Ectodermal cell (in vitro differentiated cells): Measurements from ENCODE around the gene CCNI.
A peak's percentile ranks its signal among the peaks of the same experiment; 100 is the strongest.

ENCODE experiments used
- H3K27ac ChIP-seq: 2 replicates; pipeline ENCODE4 v1.7.0; 2013; ENCODE audit warnings: mild to moderate bottlenecking, low read depth, low read length; ENCODE audit not compliant: insufficient read depth, poor library complexity, severe bottlenecking
- H3K27me3 ChIP-seq: 2 replicates; pipeline ENCODE4 v1.7.0; 2013; ENCODE audit warnings: mild to moderate bottlenecking, low read length; ENCODE audit not compliant: insufficient read depth, control insufficient read depth, poor library complexity, severe bottlenecking
- H3K36me3 ChIP-seq: one replicate; pipeline ENCODE4 v1.7.0; 2013; ENCODE audit warnings: low read length; ENCODE audit not compliant: control insufficient read depth, insufficient read depth
- H3K4me1 ChIP-seq: one replicate; pipeline ENCODE4 v1.7.0; 2013; ENCODE audit warnings: low read length; ENCODE audit not compliant: control insufficient read depth, insufficient read depth
- H3K4me3 ChIP-seq: 2 replicates; pipeline ENCODE4 v1.7.0; 2013; ENCODE audit warnings: low read depth, low read length, control low read depth; ENCODE audit not compliant: insufficient read depth
- H3K9me3 ChIP-seq: 2 replicates; pipeline ENCODE4 v1.7.0; 2013; ENCODE audit warnings: mild to moderate bottlenecking, low read length, moderate library complexity; ENCODE audit not compliant: control insufficient read depth
- WGBS, 2 experiments: methylation state at CpG; one replicate each; pipeline ENCODE4 v1.1.7; 2013; ENCODE audit warnings: missing lambda C conversion rate in 2 of 2; 5-methylcytosine and 5-hydroxymethylcytosine counted together

Gene CCNI

GRCh38 chr4:77028246-77028645, 47.5 kb downstream of the CCNI start:
- no peaks in the 10 kb centered on the region for H3K4me1 ChIP-seq
- H3K36me3 ChIP-seq: peaks cover 40% of the 10 kb centered on the region
- H3K9me3 ChIP-seq: no peaks in the 10 kb centered on the region
- no peak overlapping the region for H3K27ac ChIP-seq
- no peak overlapping the region for H3K4me3 ChIP-seq
- 86 to 94% methylated on average over 2 of the region's 2 CpGs for WGBS, 2 experiments
- H3K27me3 ChIP-seq: no peaks in the 10 kb centered on the region

DNA sequence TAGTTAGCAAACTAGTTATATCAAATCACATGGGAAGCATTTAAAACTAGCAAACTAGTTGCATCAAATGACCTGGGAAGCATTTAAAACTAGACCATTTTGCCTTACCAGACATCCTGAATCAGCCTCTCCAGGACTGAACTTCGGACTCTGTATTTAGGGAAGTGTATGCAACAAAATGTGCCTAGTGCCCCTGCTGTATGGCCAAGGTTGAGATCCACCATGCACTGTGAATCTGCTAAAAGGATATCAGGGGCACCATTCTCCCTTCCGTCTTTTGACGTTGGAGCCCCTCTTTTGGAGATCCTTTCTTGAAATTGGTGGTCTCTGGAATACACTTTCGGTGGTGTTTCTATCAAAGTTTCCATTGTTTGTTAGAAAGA, 49.5 kb downstream of the CCNI start:
- peaks cover 16% of the 10 kb centered on the region for H3K4me1 ChIP-seq

GRCh38 chr4:77025643-77026321, 50.0 kb downstream of the CCNI start:
- 96 to 100% methylated on average over 1 of the region's 1 CpG for WGBS, 2 experiments

More for the DNA sequence above, 49.5 kb downstream of the CCNI start:
- WGBS, 2 experiments: 93 to 94% methylated on average over 4 of the region's 4 CpGs
- H3K4me3 ChIP-seq: no peak overlapping the region
- no peaks in the 10 kb centered on the region for H3K9me3 ChIP-seq
- H3K36me3 ChIP-seq: peaks cover 32% of the 10 kb centered on the region
- no peak overlapping the region for H3K27ac ChIP-seq
- H3K27me3 ChIP-seq: no peaks in the 10 kb centered on the region

GRCh38 chr4:77023920-77024319, 51.9 kb downstream of the CCNI start:
- Histone ChIP-seq H3K27ac (no peak overlapping the region), H3K4me3 (no peak overlapping the region), H3K36me3 (peaks cover 32% of the 10 kb centered on the region), H3K4me1 (peaks cover 16% of the 10 kb centered on the region), H3K27me3 (no peaks in the 10 kb centered on the region), H3K9me3 (no peaks in the 10 kb centered on the region)
- 95% methylated on average over 11 of the region's 11 CpGs for WGBS, 2 experiments

More at GRCh38 chr4:77025643-77026321, 50.0 kb downstream of the CCNI start:
- no peak overlapping the region for H3K4me3 ChIP-seq
- H3K36me3 ChIP-seq: peaks cover 32% of the 10 kb centered on the region
- H3K4me1 ChIP-seq: peaks cover 16% of the 10 kb centered on the region
- no peaks in the 10 kb centered on the region for H3K9me3 ChIP-seq
- no peaks in the 10 kb centered on the region for H3K27me3 ChIP-seq
- no peak overlapping the region for H3K27ac ChIP-seq

DNA sequence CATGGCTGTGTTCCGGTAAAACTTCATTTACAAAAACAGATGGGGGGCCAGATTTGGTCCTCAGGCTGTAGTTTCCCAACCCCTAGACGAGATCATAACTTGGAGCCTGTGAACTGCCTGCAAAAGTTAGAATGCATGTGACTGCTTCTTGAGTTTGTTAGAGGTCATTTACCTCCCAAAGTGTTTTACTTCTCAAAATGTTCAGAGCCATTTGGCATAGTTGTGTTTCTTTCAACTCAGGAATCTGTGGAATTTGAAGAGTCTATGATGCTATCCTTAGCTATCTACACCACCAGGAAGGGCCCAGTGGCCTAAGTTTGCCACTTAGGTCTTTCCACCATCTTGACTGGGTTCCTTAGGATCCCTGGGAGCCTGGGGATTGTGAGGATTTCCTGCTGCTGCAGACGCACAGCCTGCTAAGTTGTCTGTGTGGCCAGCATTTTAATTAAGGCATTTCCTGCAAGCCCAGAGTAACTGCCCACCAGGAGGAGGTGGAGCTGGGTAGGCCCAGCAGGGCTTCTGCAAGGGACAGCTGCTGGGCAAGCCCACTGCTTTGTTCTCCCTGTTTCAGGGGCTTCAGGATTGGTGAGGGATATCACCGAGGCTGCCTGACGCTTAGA, 53.1 kb downstream of the CCNI start:
- no peaks in the 10 kb centered on the region for H3K9me3 ChIP-seq
- H3K4me1 ChIP-seq: peaks cover 16% of the 10 kb centered on the region
- WGBS, 2 experiments: 30 to 39% methylated on average over 5 of the region's 5 CpGs
- H3K36me3 ChIP-seq: peaks cover 32% of the 10 kb centered on the region
- no peak overlapping the region for H3K4me3 ChIP-seq
- no peaks in the 10 kb centered on the region for H3K27me3 ChIP-seq
- peak overlapping the region; percentile 85 for H3K27ac ChIP-seq

GRCh38 chr4:77021614-77022089, 54.1 kb downstream of the CCNI start:
- Histone ChIP-seq H3K36me3 (peaks cover 23% of the 10 kb centered on the region), H3K9me3 (no peaks in the 10 kb centered on the region), H3K27me3 (no peaks in the 10 kb centered on the region), H3K4me1 (peaks cover 16% of the 10 kb centered on the region), H3K4me3 (no peak overlapping the region), H3K27ac (peak overlapping the region; percentile 67)
- WGBS, 2 experiments: 84 to 94% methylated on average over 5 of the region's 5 CpGs

GRCh38 chr4:77020017-77020416, 55.8 kb downstream of the CCNI start:
- WGBS, 2 experiments: 96 to 98% methylated on average over 3 of the region's 3 CpGs
- H3K9me3 ChIP-seq: no peaks in the 10 kb centered on the region
- no peak overlapping the region for H3K27ac ChIP-seq
- H3K4me3 ChIP-seq: no peak overlapping the region
- peaks cover 31% of the 10 kb centered on the region for H3K36me3 ChIP-seq
- H3K27me3 ChIP-seq: no peaks in the 10 kb centered on the region
- H3K4me1 ChIP-seq: peaks cover 16% of the 10 kb centered on the region

DNA sequence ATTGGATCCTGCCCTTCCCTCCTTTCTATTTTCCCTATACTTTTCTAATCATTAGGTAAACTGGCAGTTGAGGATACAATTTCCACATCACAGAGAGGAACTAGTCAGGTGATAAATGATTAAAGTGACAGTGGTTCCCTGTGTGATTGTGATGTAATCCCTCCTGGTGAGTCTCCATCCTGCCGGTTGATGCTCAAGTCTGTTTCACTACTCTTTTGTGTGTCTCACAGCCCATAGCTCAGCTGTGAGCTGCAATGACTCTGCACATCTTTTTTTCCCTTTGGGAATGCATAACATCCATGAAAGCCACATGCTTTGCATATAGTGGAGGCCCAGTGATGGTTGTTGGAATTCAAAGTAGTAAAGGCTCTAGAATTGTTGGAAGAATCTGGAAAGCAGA, 60.4 kb downstream of the CCNI start:
- H3K36me3 ChIP-seq: peaks cover 35% of the 10 kb centered on the region
- H3K4me1 ChIP-seq: no peaks in the 10 kb centered on the region
- H3K4me3 ChIP-seq: no peak overlapping the region

DNA sequence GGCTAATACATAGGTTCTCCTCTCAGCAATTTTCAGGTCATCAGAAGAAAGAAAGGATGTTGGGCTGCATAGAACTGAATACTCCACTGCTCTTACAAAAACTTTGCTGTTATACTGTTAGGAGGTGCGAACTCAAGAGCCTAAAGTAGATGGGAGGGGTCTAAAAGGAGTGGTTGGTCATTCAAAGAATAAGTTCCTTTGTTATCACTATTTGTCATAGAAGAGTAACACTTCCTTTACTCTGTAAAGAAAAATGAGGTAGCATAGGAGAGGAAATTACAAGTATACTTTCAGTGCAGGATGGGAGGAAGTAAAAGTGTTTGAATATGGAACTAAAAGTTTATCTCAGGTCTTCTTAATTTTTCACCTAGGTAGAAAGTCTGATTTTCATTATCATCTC, 61.5 kb downstream of the CCNI start:
- Histone ChIP-seq H3K4me3 (no peak overlapping the region), H3K27me3 (no peaks in the 10 kb centered on the region), H3K27ac (no peak overlapping the region), H3K4me1 (no peaks in the 10 kb centered on the region), H3K9me3 (no peaks in the 10 kb centered on the region), H3K36me3 (peaks cover 34% of the 10 kb centered on the region)
- WGBS, 2 experiments: 100% methylated on average over 1 of the region's 1 CpG; no CpG with 5 or more reads in 1 of the 2 experiments

More for the DNA sequence above, 60.4 kb downstream of the CCNI start:
- H3K27ac ChIP-seq: no peak overlapping the region
- no peaks in the 10 kb centered on the region for H3K27me3 ChIP-seq
- H3K9me3 ChIP-seq: no peaks in the 10 kb centered on the region
- WGBS, 2 experiments: 26 to 33% methylated on average over 1 of the region's 1 CpG

DNA sequence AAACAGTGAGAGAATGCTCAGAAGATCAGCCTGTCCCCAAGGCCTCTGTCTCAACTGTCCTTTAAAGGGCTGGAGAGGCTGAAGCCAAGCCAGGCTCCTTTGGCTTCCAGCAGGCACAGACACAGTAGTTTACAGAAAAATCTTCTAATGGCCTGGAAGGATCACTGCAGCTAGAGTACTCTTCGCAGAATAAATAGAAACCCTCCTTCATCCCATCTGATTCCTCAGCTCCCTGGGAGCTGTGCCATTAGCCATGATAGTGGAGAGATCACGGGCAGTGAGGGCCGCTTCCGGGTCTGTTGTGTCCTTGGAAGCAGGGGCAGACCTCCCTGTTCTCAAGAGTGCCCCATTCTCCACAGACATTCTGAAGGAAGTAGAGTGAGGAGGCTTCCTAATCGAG, 63.1 kb downstream of the CCNI start:
- no peaks in the 10 kb centered on the region for H3K27me3 ChIP-seq
- no peak overlapping the region for H3K4me3 ChIP-seq
- peaks cover 31% of the 10 kb centered on the region for H3K36me3 ChIP-seq
- peaks cover 4% of the 10 kb centered on the region for H3K4me1 ChIP-seq
- H3K27ac ChIP-seq: no peak overlapping the region
- 93 to 95% methylated on average over 4 to 5 of the region's 5 CpGs for WGBS, 2 experiments
- no peaks in the 10 kb centered on the region for H3K9me3 ChIP-seq
